ENCODE results near the gene NGF.

DNA sequence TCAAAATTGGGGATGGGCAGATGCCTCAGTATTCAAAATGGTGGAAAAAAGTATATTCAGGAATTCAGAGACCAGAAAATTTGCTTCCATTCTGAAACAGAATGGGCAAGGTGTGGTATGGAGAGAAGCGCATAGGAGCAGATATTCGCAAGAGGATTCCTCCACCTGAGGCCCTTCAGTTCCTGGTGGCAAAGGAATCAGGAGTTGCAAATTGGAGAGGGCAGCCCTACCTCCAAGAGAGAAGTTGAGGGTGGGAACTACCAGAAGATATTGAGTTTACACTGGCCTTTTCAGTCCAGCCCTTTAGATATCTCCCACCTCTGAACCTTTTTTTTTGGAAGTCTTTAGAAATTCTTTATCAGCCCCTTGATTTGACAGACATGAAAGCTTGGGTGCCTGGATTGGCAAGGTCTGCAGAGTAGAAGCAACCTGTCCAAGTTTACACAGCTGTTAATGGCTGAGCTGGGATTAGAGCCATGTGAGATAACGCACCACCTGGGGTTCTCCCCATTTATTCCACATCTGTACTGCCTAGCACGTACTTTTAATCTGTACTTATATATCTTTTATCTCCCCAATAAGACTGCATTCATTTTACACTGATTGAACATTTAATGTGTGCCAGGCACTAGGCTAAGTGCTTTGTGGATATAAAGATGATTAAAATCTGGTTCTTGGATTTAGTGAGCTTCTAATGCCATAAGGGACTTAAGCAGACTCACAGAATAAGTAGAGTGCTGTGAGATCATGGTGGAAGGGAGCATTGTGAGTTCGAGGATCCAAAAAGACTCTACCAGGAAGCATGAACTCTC lies 99.5 kb downstream of the NGF start:
- TF ChIP-seq RARB (CRISPR knock-in tag; IDR thresholded peaks at IDR 0.05) (no peak), TCF4 (CRISPR knock-in tag; IDR thresholded peaks at IDR 0.05; ENCODE audit: borderline replicate concordance) (peak; percentile 38; the same call in 1 of the 2 replicates), CSRNP3 (CRISPR knock-in tag; IDR thresholded peaks at IDR 0.05) (no peak), TSHZ2 (CRISPR knock-in tag; IDR thresholded peaks at IDR 0.05) (no peak)
- TF ChIP-seq, protein P1, sequence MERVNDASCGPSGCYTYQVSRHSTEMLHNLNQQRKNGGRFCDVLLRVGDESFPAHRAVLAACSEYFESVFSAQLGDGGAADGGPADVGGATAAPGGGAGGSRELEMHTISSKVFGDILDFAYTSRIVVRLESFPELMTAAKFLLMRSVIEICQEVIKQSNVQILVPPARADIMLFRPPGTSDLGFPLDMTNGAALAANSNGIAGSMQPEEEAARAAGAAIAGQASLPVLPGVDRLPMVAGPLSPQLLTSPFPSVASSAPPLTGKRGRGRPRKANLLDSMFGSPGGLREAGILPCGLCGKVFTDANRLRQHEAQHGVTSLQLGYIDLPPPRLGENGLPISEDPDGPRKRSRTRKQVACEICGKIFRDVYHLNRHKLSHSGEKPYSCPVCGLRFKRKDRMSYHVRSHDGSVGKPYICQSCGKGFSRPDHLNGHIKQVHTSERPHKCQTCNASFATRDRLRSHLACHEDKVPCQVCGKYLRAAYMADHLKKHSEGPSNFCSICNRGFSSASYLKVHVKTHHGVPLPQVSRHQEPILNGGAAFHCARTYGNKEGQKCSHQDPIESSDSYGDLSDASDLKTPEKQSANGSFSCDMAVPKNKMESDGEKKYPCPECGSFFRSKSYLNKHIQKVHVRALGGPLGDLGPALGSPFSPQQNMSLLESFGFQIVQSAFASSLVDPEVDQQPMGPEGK (CRISPR knock-in tag; IDR thresholded peaks at IDR 0.05; ENCODE audit: borderline replicate concordance) = no peak

Measured in SK-N-SH treated with all-trans-retinoic acid at 6 μM for 48 hours (cell line).